ENCODE data around the gene MCC. TPM values are rescaled to one million over a fixed set of nuclear protein-coding genes. Genes with fewer than 3 reads are reported as not detected.

The MCC gene
- total and polyA plus RNA-seq, 9 donors = 29.8 to 262 (median 108) TPM

DNA sequence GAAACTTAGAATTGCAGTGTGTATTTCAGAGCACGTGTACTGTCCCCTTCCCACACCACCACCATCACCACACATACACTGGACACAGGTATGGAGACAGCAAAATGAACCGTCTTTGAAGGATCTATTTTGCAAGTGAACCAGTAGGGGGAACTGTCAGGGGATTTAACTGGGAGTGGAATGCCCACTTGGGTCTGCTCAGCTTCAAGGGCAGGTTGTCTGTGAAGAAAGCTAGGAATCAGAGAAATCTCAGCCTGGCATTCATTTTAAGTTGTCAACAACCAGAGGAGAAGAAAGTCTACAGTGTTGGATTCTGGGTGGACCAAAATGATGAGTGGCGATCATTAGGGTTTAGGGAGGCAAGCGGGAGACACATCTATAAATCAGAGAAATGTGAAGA lies 364.6 kb downstream of the MCC start:
- Histone ChIP-seq H3K27me3 (no peaks in the 10 kb centered on the region), H3K4me3 (no peak overlapping the region), H3K4me1 (ENCODE audit: insufficient read depth) (peaks cover 20% of the 10 kb centered on the region), H3K27ac (no peak overlapping the region), H3K9me3 (no peaks in the 10 kb centered on the region), H3K36me3 (no peaks in the 10 kb centered on the region)
- intact Hi-C loops (cut with DNase I) = no loop called here
- TF ChIP-seq EP300 (IDR thresholded peaks at IDR 0.05) (no peak), POLR2A (IDR thresholded peaks at IDR 0.05) (no peak)
- TF ChIP-seq, protein P1, sequence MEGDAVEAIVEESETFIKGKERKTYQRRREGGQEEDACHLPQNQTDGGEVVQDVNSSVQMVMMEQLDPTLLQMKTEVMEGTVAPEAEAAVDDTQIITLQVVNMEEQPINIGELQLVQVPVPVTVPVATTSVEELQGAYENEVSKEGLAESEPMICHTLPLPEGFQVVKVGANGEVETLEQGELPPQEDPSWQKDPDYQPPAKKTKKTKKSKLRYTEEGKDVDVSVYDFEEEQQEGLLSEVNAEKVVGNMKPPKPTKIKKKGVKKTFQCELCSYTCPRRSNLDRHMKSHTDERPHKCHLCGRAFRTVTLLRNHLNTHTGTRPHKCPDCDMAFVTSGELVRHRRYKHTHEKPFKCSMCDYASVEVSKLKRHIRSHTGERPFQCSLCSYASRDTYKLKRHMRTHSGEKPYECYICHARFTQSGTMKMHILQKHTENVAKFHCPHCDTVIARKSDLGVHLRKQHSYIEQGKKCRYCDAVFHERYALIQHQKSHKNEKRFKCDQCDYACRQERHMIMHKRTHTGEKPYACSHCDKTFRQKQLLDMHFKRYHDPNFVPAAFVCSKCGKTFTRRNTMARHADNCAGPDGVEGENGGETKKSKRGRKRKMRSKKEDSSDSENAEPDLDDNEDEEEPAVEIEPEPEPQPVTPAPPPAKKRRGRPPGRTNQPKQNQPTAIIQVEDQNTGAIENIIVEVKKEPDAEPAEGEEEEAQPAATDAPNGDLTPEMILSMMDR (IDR thresholded peaks at IDR 0.05) = no peak
- WGBS, 3 donors = 68 to 90% (median 88%) methylated on average over 4 of the region's 4 CpGs
- DNase-seq = no peak

DNA sequence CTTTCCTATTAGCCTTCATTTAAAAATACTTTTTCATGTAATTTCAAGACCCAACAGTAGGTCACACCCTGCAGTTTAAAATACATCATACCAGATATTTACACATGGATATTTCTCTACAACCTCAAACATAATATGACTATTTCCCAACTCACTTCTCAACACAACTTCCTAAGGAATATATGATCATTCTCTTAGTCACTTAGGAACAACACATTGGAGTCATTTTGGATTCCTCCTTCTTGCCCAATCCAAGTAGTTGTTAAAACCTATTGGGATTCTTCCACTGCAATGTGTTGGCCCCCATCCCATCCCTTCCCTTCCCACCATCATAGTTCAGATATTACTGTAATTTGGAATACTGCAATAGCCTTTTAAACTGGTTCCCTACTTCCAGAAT lies 366.2 kb downstream of the MCC start:
- Histone ChIP-seq H3K4me1 (ENCODE audit: insufficient read depth) (peaks cover 27% of the 10 kb centered on the region), H3K36me3 (no peaks in the 10 kb centered on the region), H3K27ac (no peak overlapping the region), H3K27me3 (no peaks in the 10 kb centered on the region), H3K9me3 (no peaks in the 10 kb centered on the region), H3K4me3 (no peak overlapping the region)
- TF ChIP-seq, protein P1 (IDR thresholded peaks at IDR 0.05) = no peak
- TF ChIP-seq EP300 (IDR thresholded peaks at IDR 0.05) (no peak), POLR2A (IDR thresholded peaks at IDR 0.05) (no peak)
- intact Hi-C loops (cut with DNase I) = no loop called here
- peak in 1 of 5 donors; percentile 65 for DNase-seq

DNA sequence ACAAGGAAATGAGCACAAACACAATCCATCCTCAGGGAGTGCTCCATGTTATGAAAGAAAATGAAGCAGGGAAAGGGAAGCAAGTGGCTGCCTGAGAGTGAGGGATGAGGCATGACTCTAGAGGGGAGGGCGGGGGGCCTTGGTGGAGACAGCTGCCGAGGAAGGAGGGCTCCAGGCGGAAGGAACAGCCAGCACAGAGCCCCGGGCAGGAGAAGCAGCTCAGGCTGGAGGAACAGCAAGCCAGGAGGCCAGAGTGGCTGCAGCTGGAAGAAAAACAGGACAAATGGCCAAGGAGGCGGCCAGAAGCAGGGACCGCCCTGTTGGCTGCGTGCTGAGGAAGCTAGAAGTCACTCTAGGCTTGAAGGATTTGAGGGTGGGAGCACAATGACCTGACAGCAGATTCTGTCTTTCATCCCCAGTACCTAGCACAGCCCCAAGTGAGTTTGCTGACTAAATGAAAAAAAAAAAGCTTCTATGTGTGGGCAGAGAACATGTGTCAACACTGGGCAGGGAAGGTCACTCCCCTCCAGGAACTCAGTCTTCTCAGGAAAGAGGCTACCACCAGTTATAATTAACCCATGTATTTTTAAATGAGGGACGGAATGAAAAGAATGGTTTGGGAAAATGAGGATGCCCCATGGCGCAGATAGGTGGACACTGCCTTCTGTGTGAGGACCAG lies 368.9 kb downstream of the MCC start:
- Histone ChIP-seq H3K4me1 (ENCODE audit: insufficient read depth) (peaks cover 19% of the 10 kb centered on the region), H3K36me3 (no peaks in the 10 kb centered on the region), H3K9me3 (no peaks in the 10 kb centered on the region), H3K27ac (peak overlapping the region; percentile 11 to 60), H3K27me3 (no peaks in the 10 kb centered on the region), H3K4me3 (no peak overlapping the region)
- TF ChIP-seq EP300 (IDR thresholded peaks at IDR 0.05) (no peak), POLR2A (IDR thresholded peaks at IDR 0.05) (no peak)
- TF ChIP-seq, protein P1 (IDR thresholded peaks at IDR 0.05) = no peak
- intact Hi-C loops (cut with DNase I) = no loop called here
- 20 to 32% (median 23%) methylated on average over 9 of the region's 9 CpGs for WGBS, 3 donors
- DNase-seq = peak; percentile 67 to 76 (median 70)

DNA sequence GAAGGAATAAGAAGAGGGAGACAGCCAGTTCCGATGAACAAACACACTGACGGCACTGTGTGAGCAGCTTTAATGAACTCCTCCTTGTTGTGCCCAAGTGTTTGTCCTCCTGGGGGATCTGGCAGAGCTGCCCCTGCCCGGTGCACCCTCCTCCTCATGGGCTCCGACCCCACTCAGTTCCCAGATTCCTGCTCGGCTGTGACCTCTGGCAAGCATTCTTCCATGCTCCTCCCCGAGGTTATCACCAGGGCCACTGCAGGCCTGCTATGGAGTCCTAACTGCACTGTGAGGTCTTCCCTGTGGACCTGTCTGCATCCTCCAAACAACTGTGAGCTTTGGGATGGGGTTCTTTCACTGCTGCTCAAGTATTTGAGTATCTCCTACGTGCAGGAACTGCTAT lies 369.5 kb downstream of the MCC start:
- peak overlapping the region; percentile 11 to 60 for H3K27ac ChIP-seq

More for the DNA sequence above, 369.5 kb downstream of the MCC start:
- H3K4me3 ChIP-seq = no peak overlapping the region
- no peaks in the 10 kb centered on the region for H3K27me3 ChIP-seq
- peaks cover 19% of the 10 kb centered on the region for H3K4me1 ChIP-seq (ENCODE audit: insufficient read depth)
- no peaks in the 10 kb centered on the region for H3K36me3 ChIP-seq
- whole genome bisulfite sequencing, 3 donors = 14 to 32% (median 16%) methylated on average over 7 of the region's 7 CpGs
- no peaks in the 10 kb centered on the region for H3K9me3 ChIP-seq
- TF ChIP-seq POLR2A (IDR thresholded peaks at IDR 0.05) (no peak), EP300 (IDR thresholded peaks at IDR 0.05) (no peak)
- TF ChIP-seq, protein P1 (IDR thresholded peaks at IDR 0.05) = no peak
- intact Hi-C loops (cut with DNase I) = no loop called here
- peak in 4 of 5 donors; percentile 30 to 67 (median 45) for DNase-seq

All from ovary (tissue), 9 donors.